ENCODE measurements around the gene MCAT. TPM values are rescaled to one million over a fixed set of nuclear protein-coding genes. Genes with fewer than 3 reads are reported as not detected.

The MCAT gene
- total RNA-seq, 1 experiment from 2014 or later, result 16.3 TPM

DNA sequence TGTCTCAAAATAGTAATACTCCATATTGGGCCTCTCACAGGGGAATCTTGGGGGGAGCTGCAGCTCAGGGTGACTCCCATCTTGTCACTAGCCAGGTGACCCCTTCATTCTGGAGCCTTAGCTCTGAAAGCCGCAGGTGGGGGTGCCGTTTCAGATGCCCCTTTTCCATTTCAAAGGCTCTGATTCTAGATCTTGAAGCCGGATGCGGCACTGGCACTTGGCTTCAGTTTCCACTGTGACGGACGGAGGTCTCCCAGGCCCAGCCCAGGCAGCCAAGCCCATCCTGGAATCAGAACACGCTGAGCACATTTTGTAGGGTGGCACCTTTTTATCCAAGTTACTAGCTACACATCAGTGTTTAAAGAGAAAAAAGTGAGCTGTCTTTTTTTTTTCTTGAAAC, 26.3 kb downstream of the MCAT start:
- ChIA-PET POLR2A (no interaction called here), CTCF (interaction anchor here (0.6 kb wide), 2 partner anchors 156 to 508 kb away, joined by 4 to 8 read pairs; no protein-coding TSS in a partner anchor)
- Histone ChIP-seq H3K27me3 (ENCODE audit: control insufficient read depth, insufficient read depth, low read length) (no peaks in the 10 kb centered on the region), H3K4me1 (ENCODE audit: control insufficient read depth, insufficient read depth, low read length) (no peaks in the 10 kb centered on the region), H3K36me3 (ENCODE audit: control insufficient read depth, insufficient read depth, low read length) (no peaks in the 10 kb centered on the region), H3K27ac (ENCODE audit: low read length) (no peak overlapping the region), H3K9me3 (ENCODE audit: control insufficient read depth, insufficient read depth, low read depth, low read length) (no peaks in the 10 kb centered on the region), H3K4me3 (ENCODE audit: low read depth in 2 of 2, low read length in 2 of 2) (no peak overlapping the region)
- ATAC-seq (no peak), DNase-seq (ENCODE audit: low read depth, low spot score) (no peak)
- intact Hi-C loops (cut with micrococcal nuclease; ENCODE audit: unreplicated experiment), result no loop called here
- BruUV-seq (replicated peaks), result no TSS peak
- in situ Hi-C loops (cut with HindIII; ENCODE audit: low pct_unique_long_range_greater_than_20kb, low sequenced_read_pairs), result no loop called here
- TF ChIP-seq POLR2AphosphoS5 (IDR thresholded peaks at IDR 0.05; ENCODE audit: low read depth, low read length) (no peak), TCF7L2 (IDR thresholded peaks at IDR 0.05; ENCODE audit: low read depth, low read length) (no peak), SIN3A (IDR thresholded peaks at IDR 0.05; ENCODE audit: borderline replicate concordance, insufficient read depth, low read depth, low read length) (no peak)
- TF ChIP-seq, protein P1, sequence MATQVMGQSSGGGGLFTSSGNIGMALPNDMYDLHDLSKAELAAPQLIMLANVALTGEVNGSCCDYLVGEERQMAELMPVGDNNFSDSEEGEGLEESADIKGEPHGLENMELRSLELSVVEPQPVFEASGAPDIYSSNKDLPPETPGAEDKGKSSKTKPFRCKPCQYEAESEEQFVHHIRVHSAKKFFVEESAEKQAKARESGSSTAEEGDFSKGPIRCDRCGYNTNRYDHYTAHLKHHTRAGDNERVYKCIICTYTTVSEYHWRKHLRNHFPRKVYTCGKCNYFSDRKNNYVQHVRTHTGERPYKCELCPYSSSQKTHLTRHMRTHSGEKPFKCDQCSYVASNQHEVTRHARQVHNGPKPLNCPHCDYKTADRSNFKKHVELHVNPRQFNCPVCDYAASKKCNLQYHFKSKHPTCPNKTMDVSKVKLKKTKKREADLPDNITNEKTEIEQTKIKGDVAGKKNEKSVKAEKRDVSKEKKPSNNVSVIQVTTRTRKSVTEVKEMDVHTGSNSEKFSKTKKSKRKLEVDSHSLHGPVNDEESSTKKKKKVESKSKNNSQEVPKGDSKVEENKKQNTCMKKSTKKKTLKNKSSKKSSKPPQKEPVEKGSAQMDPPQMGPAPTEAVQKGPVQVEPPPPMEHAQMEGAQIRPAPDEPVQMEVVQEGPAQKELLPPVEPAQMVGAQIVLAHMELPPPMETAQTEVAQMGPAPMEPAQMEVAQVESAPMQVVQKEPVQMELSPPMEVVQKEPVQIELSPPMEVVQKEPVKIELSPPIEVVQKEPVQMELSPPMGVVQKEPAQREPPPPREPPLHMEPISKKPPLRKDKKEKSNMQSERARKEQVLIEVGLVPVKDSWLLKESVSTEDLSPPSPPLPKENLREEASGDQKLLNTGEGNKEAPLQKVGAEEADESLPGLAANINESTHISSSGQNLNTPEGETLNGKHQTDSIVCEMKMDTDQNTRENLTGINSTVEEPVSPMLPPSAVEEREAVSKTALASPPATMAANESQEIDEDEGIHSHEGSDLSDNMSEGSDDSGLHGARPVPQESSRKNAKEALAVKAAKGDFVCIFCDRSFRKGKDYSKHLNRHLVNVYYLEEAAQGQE (IDR thresholded peaks at IDR 0.05; ENCODE audit: insufficient read depth in 1 of 2, low read depth in 2 of 2, low read length in 1 of 2), result no peak
- TF ChIP-seq, protein P2, sequence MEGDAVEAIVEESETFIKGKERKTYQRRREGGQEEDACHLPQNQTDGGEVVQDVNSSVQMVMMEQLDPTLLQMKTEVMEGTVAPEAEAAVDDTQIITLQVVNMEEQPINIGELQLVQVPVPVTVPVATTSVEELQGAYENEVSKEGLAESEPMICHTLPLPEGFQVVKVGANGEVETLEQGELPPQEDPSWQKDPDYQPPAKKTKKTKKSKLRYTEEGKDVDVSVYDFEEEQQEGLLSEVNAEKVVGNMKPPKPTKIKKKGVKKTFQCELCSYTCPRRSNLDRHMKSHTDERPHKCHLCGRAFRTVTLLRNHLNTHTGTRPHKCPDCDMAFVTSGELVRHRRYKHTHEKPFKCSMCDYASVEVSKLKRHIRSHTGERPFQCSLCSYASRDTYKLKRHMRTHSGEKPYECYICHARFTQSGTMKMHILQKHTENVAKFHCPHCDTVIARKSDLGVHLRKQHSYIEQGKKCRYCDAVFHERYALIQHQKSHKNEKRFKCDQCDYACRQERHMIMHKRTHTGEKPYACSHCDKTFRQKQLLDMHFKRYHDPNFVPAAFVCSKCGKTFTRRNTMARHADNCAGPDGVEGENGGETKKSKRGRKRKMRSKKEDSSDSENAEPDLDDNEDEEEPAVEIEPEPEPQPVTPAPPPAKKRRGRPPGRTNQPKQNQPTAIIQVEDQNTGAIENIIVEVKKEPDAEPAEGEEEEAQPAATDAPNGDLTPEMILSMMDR (IDR thresholded peaks at IDR 0.05), result no peak

DNA sequence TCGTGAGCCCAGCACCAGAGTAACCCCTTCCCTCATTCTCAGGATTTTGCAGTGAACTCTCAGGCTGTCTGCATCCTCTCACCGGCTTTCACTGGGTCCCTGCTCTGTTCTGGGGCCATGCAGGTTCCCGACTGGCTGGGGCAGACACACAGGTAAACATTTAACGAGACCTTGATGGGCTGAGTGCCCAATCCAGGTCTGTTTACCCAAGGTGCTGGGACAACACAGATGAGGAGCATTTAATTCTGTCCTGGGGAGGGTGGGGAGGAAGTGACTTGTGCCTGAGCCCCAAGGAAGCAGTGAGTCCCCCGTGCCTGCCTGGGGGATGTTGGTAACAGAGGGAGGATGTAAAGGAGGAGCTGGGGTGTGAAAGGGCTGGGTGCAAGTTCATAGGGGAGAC, 28.2 kb downstream of the MCAT start:
- CTCF ChIA-PET, result no interaction called here
- no peaks in the 10 kb centered on the region for H3K36me3 ChIP-seq (ENCODE audit: control insufficient read depth, insufficient read depth, low read length)
- POLR2A ChIA-PET, result no interaction called here
- no TSS peak for BruUV-seq (replicated peaks)
- H3K9me3 ChIP-seq (ENCODE audit: control insufficient read depth, insufficient read depth, low read depth, low read length), result no peaks in the 10 kb centered on the region
- no peak overlapping the region for H3K4me3 ChIP-seq (ENCODE audit: low read depth in 2 of 2, low read length in 2 of 2)
- intact Hi-C loops (cut with micrococcal nuclease; ENCODE audit: unreplicated experiment), result no loop called here
- no peaks in the 10 kb centered on the region for H3K27me3 ChIP-seq (ENCODE audit: control insufficient read depth, insufficient read depth, low read length)
- ATAC-seq, result no peak
- DNase-seq (ENCODE audit: low read depth, low spot score), result no peak
- H3K27ac ChIP-seq (ENCODE audit: low read length), result no peak overlapping the region
- TF ChIP-seq, protein P1 (IDR thresholded peaks at IDR 0.05; ENCODE audit: insufficient read depth in 1 of 2, low read depth in 2 of 2, low read length in 1 of 2), result no peak
- TF ChIP-seq TCF7L2 (IDR thresholded peaks at IDR 0.05; ENCODE audit: low read depth, low read length), result no peak
- TF ChIP-seq, protein P2 (IDR thresholded peaks at IDR 0.05), result no peak
- TF ChIP-seq POLR2AphosphoS5 (IDR thresholded peaks at IDR 0.05; ENCODE audit: low read depth, low read length), result no peak
- no peak for TF ChIP-seq SIN3A (IDR thresholded peaks at IDR 0.05; ENCODE audit: borderline replicate concordance, insufficient read depth, low read depth, low read length)
- no peaks in the 10 kb centered on the region for H3K4me1 ChIP-seq (ENCODE audit: control insufficient read depth, insufficient read depth, low read length)
- in situ Hi-C loops (cut with HindIII; ENCODE audit: low pct_unique_long_range_greater_than_20kb, low sequenced_read_pairs), result no loop called here
